ENCODE results near the gene CHEK2. TPM values are rescaled to one million over a fixed set of nuclear protein-coding genes. Genes with fewer than 3 reads are reported as not detected.
"Not testable (repeated sequence)": the region's sequence is repeated elsewhere in the genome, so short reads cannot be mapped to it uniquely, and the experiment has no call there.

CHEK2 gene
- total and polyA plus RNA-seq, 2 of the 4 experiments (the other 2 are of a cell fraction) = 9.9 to 16.1 TPM

- H3K14ac ChIP-seq (replicated peaks; ENCODE audit: low read depth, low read length); H3K27ac ChIP-seq (ENCODE audit: insufficient read depth, low read length); in situ Hi-C loops (cut with MboI; ENCODE audit: low sequenced_read_pairs); H3K9me3 ChIP-seq (ENCODE audit: control insufficient read depth, insufficient read depth, low read length); DNase-seq; H3K9me1 ChIP-seq (ENCODE audit: insufficient read depth, low read length); H4K20me1 ChIP-seq (ENCODE audit: insufficient read depth, low read length); H4K91ac ChIP-seq (ENCODE audit: insufficient read depth, low read depth, low read length); H3K9ac ChIP-seq (ENCODE audit: low read depth, low read length); H3K4me1 ChIP-seq (ENCODE audit: control insufficient read depth, insufficient read depth, low read length); H2BK5ac ChIP-seq (ENCODE audit: low read depth, low read length, poor library complexity, severe bottlenecking); H3K4ac ChIP-seq (ENCODE audit: low read depth, low read length); H3K56ac ChIP-seq (ENCODE audit: extremely low read depth, insufficient read depth, low read length); H2AK9ac ChIP-seq (replicated peaks; ENCODE audit: low read depth, low read length, poor library complexity); H2BK120ac ChIP-seq (ENCODE audit: low read depth, low read length); POLR2A ChIA-PET (ENCODE audit: unreplicated experiment); H2AFZ ChIP-seq (replicated peaks; ENCODE audit: low read length, poor library complexity); H4K8ac ChIP-seq (ENCODE audit: low read depth in 2 of 2, low read length in 2 of 2); H3K4me3 ChIP-seq (ENCODE audit: insufficient read depth, low read depth, low read length); H2BK15ac ChIP-seq (ENCODE audit: low read depth, low read length); dilution Hi-C loops (cut with HindIII; ENCODE audit: low sequenced_read_pairs, unreplicated experiment); H3K36me3 ChIP-seq (ENCODE audit: control insufficient read depth, insufficient read depth, low read length); H3K27me3 ChIP-seq (ENCODE audit: control insufficient read depth, insufficient read depth, low read length); CTCF ChIA-PET; ATAC-seq (ENCODE audit: low read depth); H3K18ac ChIP-seq (ENCODE audit: low read depth, low read length); BruUV-seq (replicated peaks); H4K5ac ChIP-seq (ENCODE audit: low read depth, low read length); H2BK20ac ChIP-seq (ENCODE audit: low read depth, low read length); H3K23ac ChIP-seq (ENCODE audit: low read depth, low read length): not testable (repeated sequence)
- intact Hi-C loops (cut with micrococcal nuclease) = loop anchor here (5.0 kb wide), 2 partner anchors 94 to 456 kb away; partner anchors contain the start of gene CCDC117
- Histone ChIP-seq H2AK5ac (ENCODE audit: low read depth, low read length) (peak overlapping the region; percentile 39; the same call in 1 of the 2 replicates), H3K79me1 (ENCODE audit: low read depth in 1 of 2, low read length in 2 of 2) (peaks cover 7 to 16% of the 10 kb centered on the region in 2 experiments), H3K4me2 (ENCODE audit: low read depth, low read length) (peak overlapping the region; percentile 33; the same call in 1 of the 2 replicates)
- no CpG with 5 or more reads among the region's 7 CpGs for WGBS, 2 experiments (ENCODE audit: extremely low coverage in 2 of 2, insufficient read length in 1 of 2)
These were observed 63.5 kb downstream of the CHEK2 start for GRCh38 chr22:28678170-28678569.
